Ascending aorta (tissue), 2 donors: ENCODE results near the gene PLPP3. TPM values are rescaled to one million over a fixed set of nuclear protein-coding genes. Genes with fewer than 3 reads are reported as not detected.
"Not testable (repeated sequence)": the region's sequence is repeated elsewhere in the genome, so short reads cannot be mapped to it uniquely, and the experiment has no call there.

Experiments used
- DNase-seq, 2 donors: peaks; one replicate each; pipeline ENCODE4 v3.0.0-alpha.2; 2019; ENCODE audit warnings: low spot score in 2 of 2
- H3K27ac ChIP-seq, 2 donors: fragments of 200-600 bp; sonication (generic); one replicate each; pipeline ENCODE4 v1.5.1; 2016 to 2017; ENCODE audit warnings: mild to moderate bottlenecking in 1 of 2
- H3K27me3 ChIP-seq: fragments of 200-600 bp; sonication (generic); one replicate; pipeline ENCODE4 v1.5.1; 2017
- H3K36me3 ChIP-seq, 2 donors: fragments of 200-600 bp; sonication (generic); one replicate each; pipeline ENCODE4 v1.5.1; 2016
- H3K4me1 ChIP-seq, 2 donors: fragments of 200-600 bp; sonication (generic); one replicate each; pipeline ENCODE4 v1.5.1; 2016 to 2017; ENCODE audit warnings: mild to moderate bottlenecking in 1 of 2
- H3K4me3 ChIP-seq, 2 donors: fragments of 200-600 bp; sonication (generic); one replicate each; pipeline ENCODE4 v1.5.1; 2016 to 2017; ENCODE audit warnings: mild to moderate bottlenecking in 1 of 2
- H3K9me3 ChIP-seq, 2 donors: fragments of 200-600 bp; sonication (generic); one replicate each; pipeline ENCODE4 v1.5.1; 2016
- CTCF ChIP-seq, 3 experiments: fragments of 200-600 bp in 2 of 3; fragments of 450-650 bp in 1 of 3; sonication (generic) in 2 of 3; IDR thresholded peaks; one replicate each; pipeline ENCODE4 v1.5.1; 2016 to 2019; ENCODE audit warnings: antibody characterized with exemption in 3 of 3, mild to moderate bottlenecking in 1 of 3, moderate library complexity in 1 of 3
- intact Hi-C: fragments of 100-400 bp; cut with DNase I; formaldehyde crosslinking; loops from one replicate; pipeline ENCODE4 v1.15.1; 2023
- total RNA-seq: library from RNA; depleted of rRNA; stranded (reverse); fragments of >200 nt; gene quantifications from one replicate; pipeline ENCODE4 v1.1.0, GENCODE V29; 2016

The PLPP3 gene
- total RNA-seq, 1 donor from 2014 or later = 87.7 TPM

- H3K4me3 ChIP-seq = no peak overlapping the region
- no peak overlapping the region for H3K27ac ChIP-seq
- no peaks in the 10 kb centered on the region for H3K4me1 ChIP-seq
- no peak for TF ChIP-seq CTCF (IDR thresholded peaks at IDR 0.05)
- intact Hi-C loops = no loop called here
- peaks cover 0 to 5% of the 10 kb centered on the region in 2 donors for H3K9me3 ChIP-seq
- H3K27me3 ChIP-seq = no peaks in the 10 kb centered on the region
- no peaks in the 10 kb centered on the region for H3K36me3 ChIP-seq
- DNase-seq = no peak
These were observed 37.8 kb upstream of the PLPP3 start for GRCh38 chr1:56617141-56617540.

- intact Hi-C loops = not testable (repeated sequence)
These were observed 31.4 kb upstream of the PLPP3 start for GRCh38 chr1:56610770-56611169.

GRCh38 chr1:56610097-56610496 is 30.7 kb upstream of the PLPP3 start:
- H3K27me3 ChIP-seq, H3K4me3 ChIP-seq, intact Hi-C loops, DNase-seq, H3K36me3 ChIP-seq, H3K9me3 ChIP-seq, H3K4me1 ChIP-seq, H3K27ac ChIP-seq: not testable (repeated sequence)

More at GRCh38 chr1:56610770-56611169, 31.4 kb upstream of the PLPP3 start:
- H3K27ac ChIP-seq, H3K36me3 ChIP-seq, H3K4me3 ChIP-seq, H3K4me1 ChIP-seq, DNase-seq, H3K9me3 ChIP-seq, H3K27me3 ChIP-seq: not testable (repeated sequence)

GRCh38 chr1:56595397-56596191 is 16.2 kb upstream of the PLPP3 start:
- DNase-seq, H3K4me1 ChIP-seq, H3K27me3 ChIP-seq, H3K36me3 ChIP-seq, H3K27ac ChIP-seq, H3K4me3 ChIP-seq, H3K9me3 ChIP-seq, intact Hi-C loops: not testable (repeated sequence)

- Histone ChIP-seq H3K36me3 (no peaks in the 10 kb centered on the region), H3K9me3 (no peaks in the 10 kb centered on the region), H3K27ac (no peak overlapping the region), H3K27me3 (no peaks in the 10 kb centered on the region), H3K4me3 (no peak overlapping the region), H3K4me1 (no peaks in the 10 kb centered on the region)
- no peak for DNase-seq
- intact Hi-C loops = no loop called here
- no peak for TF ChIP-seq CTCF (IDR thresholded peaks at IDR 0.05)
These were observed 12.5 kb upstream of the PLPP3 start for GRCh38 chr1:56591909-56592308.

GRCh38 chr1:56590520-56591011 is 11.2 kb upstream of the PLPP3 start:
- H3K9me3 ChIP-seq = no peaks in the 10 kb centered on the region

More at GRCh38 chr1:56590520-56591011, 11.2 kb upstream of the PLPP3 start:
- no peaks in the 10 kb centered on the region for H3K36me3 ChIP-seq
- no peak overlapping the region for H3K27ac ChIP-seq
- no peak overlapping the region for H3K4me3 ChIP-seq
- TF ChIP-seq CTCF (IDR thresholded peaks at IDR 0.05) = no peak
- H3K27me3 ChIP-seq = no peaks in the 10 kb centered on the region
- no peaks in the 10 kb centered on the region for H3K4me1 ChIP-seq
- DNase-seq = no peak
- intact Hi-C loops = no loop called here
